GM23338 (cell line): Measurements from ENCODE around the gene BCAP29. TPM values are rescaled to one million over a fixed set of nuclear protein-coding genes. Genes with fewer than 3 reads are reported as not detected.

Source experiments
- ATAC-seq: fragments of 200-7000 bp; cut with Tn5 transposase; 3 replicates; pipeline ENCODE4 v1.9.1; 2020
- DNase-seq: peaks from one replicate; pipeline ENCODE4 v3.0.0-alpha.2; 2015; ENCODE audit warnings: low spot score
- H2AFZ ChIP-seq: fragments of 200-600 bp; sonication (generic); 2 replicates; pipeline ENCODE4 v1.8.0; 2016; ENCODE audit warnings: antibody characterized with exemption, mild to moderate bottlenecking, moderate library complexity
- H3F3A ChIP-seq: fragments of 200-600 bp; sonication (generic); replicated peaks from 2 replicates; pipeline ENCODE4 v1.8.0; 2017; ENCODE audit warnings: antibody characterized with exemption, mixed run types, low read depth
- H3K27ac ChIP-seq: fragments of 200-600 bp; sonication (generic); 2 replicates; pipeline ENCODE4 v1.6.1; 2016; ENCODE audit warnings: low read depth
- H3K27me3 ChIP-seq: fragments of 200-600 bp; sonication (generic); 2 replicates; pipeline ENCODE4 v1.8.0; 2016; ENCODE audit warnings: mild to moderate bottlenecking, mixed run types, moderate library complexity; ENCODE audit not compliant: insufficient read depth
- H3K36me3 ChIP-seq: fragments of 200-600 bp; sonication (generic); 2 replicates; pipeline ENCODE4 v1.8.0; 2016; ENCODE audit warnings: mild to moderate bottlenecking; ENCODE audit not compliant: insufficient read depth
- H3K4me1 ChIP-seq: fragments of 200-600 bp; sonication (generic); 2 replicates; pipeline ENCODE4 v1.8.0; 2016; ENCODE audit warnings: mild to moderate bottlenecking, moderate library complexity; ENCODE audit not compliant: insufficient read depth
- H3K4me2 ChIP-seq: fragments of 200-600 bp; sonication (generic); 2 replicates; pipeline ENCODE4 v1.7.1; 2017; ENCODE audit warnings: mixed run types
- H3K4me3 ChIP-seq: fragments of 200-600 bp; sonication (generic); 2 replicates; pipeline ENCODE4 v1.6.1; 2016; ENCODE audit warnings: mixed run types
- H3K79me2 ChIP-seq: fragments of 200-600 bp; sonication (generic); replicated peaks from 2 replicates; pipeline ENCODE4 v1.8.0; 2017; ENCODE audit warnings: mild to moderate bottlenecking; ENCODE audit not compliant: insufficient read depth
- H3K9me2 ChIP-seq: fragments of 200-600 bp; sonication (generic); 2 replicates; pipeline ENCODE4 v1.8.0; 2017; ENCODE audit not compliant: insufficient read depth
- H4K20me1 ChIP-seq: fragments of 200-600 bp; sonication (generic); replicated peaks from 2 replicates; pipeline ENCODE4 v1.8.0; 2017; ENCODE audit warnings: mild to moderate bottlenecking; ENCODE audit not compliant: insufficient read depth
- H3K27ac Mint-ChIP-seq: 2 replicates; pipeline ENCODE4 v1.8.0; 2020; ENCODE audit warnings: inconsistent platforms, mild to moderate bottlenecking, moderate library complexity, mixed read lengths
- H3K27me3 Mint-ChIP-seq: 3 replicates; pipeline ENCODE4 v1.8.0; 2022; ENCODE audit warnings: low read depth, mild to moderate bottlenecking, moderate library complexity, mixed read lengths, inconsistent platforms; ENCODE audit not compliant: insufficient read depth, poor library complexity
- H3K36me3 Mint-ChIP-seq: 3 replicates; pipeline ENCODE4 v1.8.0; 2021; ENCODE audit warnings: low read depth, mild to moderate bottlenecking, inconsistent platforms, moderate library complexity, mixed read lengths
- H3K4me1 Mint-ChIP-seq: 3 replicates; pipeline ENCODE4 v1.8.0; 2020; ENCODE audit warnings: mild to moderate bottlenecking, inconsistent platforms, mixed read lengths
- H3K4me3 Mint-ChIP-seq: 3 replicates; pipeline ENCODE4 v1.8.0; 2021; ENCODE audit warnings: moderate library complexity, mild to moderate bottlenecking, inconsistent platforms, mixed read lengths
- H3K9me3 Mint-ChIP-seq: 3 replicates; pipeline ENCODE4 v1.8.0; 2020; ENCODE audit warnings: moderate library complexity, mild to moderate bottlenecking, inconsistent platforms, mixed read lengths
- CTCF ChIP-seq, 2 experiments: fragments of 200-600 bp in 1 of 2; sonication (generic) in 1 of 2; conservative IDR thresholded peaks; 2 replicates each; pipeline versions ENCODE4 v1.5.1 to v1.6.1; 2016 to 2017; ENCODE audit warnings: antibody characterized with exemption in 2 of 2, low read depth in 2 of 2, mild to moderate bottlenecking in 2 of 2, moderate library complexity in 1 of 2
- EZH2 ChIP-seq: fragments of 200-600 bp; sonication (generic); IDR thresholded peaks from one replicate; pipeline ENCODE4 v1.8.0; 2017; ENCODE audit warnings: antibody characterized with exemption, mild to moderate bottlenecking, low read depth; ENCODE audit not compliant: unreplicated experiment
- NANOG ChIP-seq: IDR thresholded peaks from 2 replicates; pipeline ENCODE4 v1.6.1; 2016; ENCODE audit warnings: antibody characterized with exemption, borderline replicate concordance
- REST ChIP-seq: IDR thresholded peaks from one replicate; pipeline ENCODE4 v1.6.1; 2018; ENCODE audit warnings: antibody characterized with exemption; ENCODE audit not compliant: unreplicated experiment
- STAT1 ChIP-seq: IDR thresholded peaks from one replicate; pipeline ENCODE4 v1.6.1; 2016; ENCODE audit warnings: antibody characterized with exemption; ENCODE audit not compliant: unreplicated experiment
- polyA plus RNA-seq: library from polyadenylated mRNA; unstranded; fragments of >200 nt; fragmentation: Nextera tagmentation; extraction: Ambion mirVana; gene quantifications from 2 replicates; pipeline ENCODE4 v1.2.1, GENCODE V29; 2016
- total RNA-seq: library from RNA; depleted of rRNA; stranded (reverse); fragments of >200 nt; shearing (Covaris generic); gene quantifications from 2 replicates; pipeline ENCODE4 v1.2.3, GENCODE V29; 2014

BCAP29 gene
- total and polyA plus RNA-seq, 2 experiments from 2014 or later = 18.4 to 24.0 TPM

- no peak overlapping the region for H3K4me2 ChIP-seq
Measured at GRCh38 chr7:107613439-107613838, 33.4 kb downstream of the BCAP29 start.

More at GRCh38 chr7:107613439-107613838, 33.4 kb downstream of the BCAP29 start:
- H3K27ac Mint-ChIP-seq = no peak overlapping the region
- H3F3A ChIP-seq = no peaks in the 10 kb centered on the region
- no peak overlapping the region for H3K4me3 Mint-ChIP-seq
- no peaks in the 10 kb centered on the region for H3K9me3 Mint-ChIP-seq
- ATAC-seq = no peak
- TF ChIP-seq CTCF (conservative IDR thresholded peaks at IDR 0.05; ENCODE audit: low read depth in 2 of 2) (no peak), EZH2 (no peak), STAT1 (no peak), REST (no peak), NANOG (no peak)
- H3K36me3 ChIP-seq = no peaks in the 10 kb centered on the region
- H3K27me3 Mint-ChIP-seq = no peaks in the 10 kb centered on the region
- H3K27me3 ChIP-seq = no peaks in the 10 kb centered on the region
- no peak for DNase-seq
- no peaks in the 10 kb centered on the region for H3K9me2 ChIP-seq
- no peaks in the 10 kb centered on the region for H3K4me1 ChIP-seq
- H3K27ac ChIP-seq = no peak overlapping the region
- H3K4me3 ChIP-seq = no peak overlapping the region
- H3K79me2 ChIP-seq = no peaks in the 10 kb centered on the region
- H3K36me3 Mint-ChIP-seq = no peaks in the 10 kb centered on the region
- no peaks in the 10 kb centered on the region for H4K20me1 ChIP-seq
- no peaks in the 10 kb centered on the region for H3K4me1 Mint-ChIP-seq
- H2AFZ ChIP-seq = no peak overlapping the region
